HG02798 (cell line): ENCODE data around the gene LYL1.

Experiments
- ATAC-seq: cut with Tn5 transposase; IDR thresholded peaks from one replicate; pipeline ENCODE4 v1.9.1; 2021; ENCODE audit warnings: mild to moderate bottlenecking; ENCODE audit not compliant: unreplicated experiment, poor library complexity

Gene LYL1

GRCh38 chr19:13060964-13061927, 41.4 kb downstream of the LYL1 start:
- ATAC-seq, result peak; percentile 73

- ATAC-seq, result no peak
These were observed 42.3 kb downstream of the LYL1 start for GRCh38 chr19:13060233-13060963.

- no peak for ATAC-seq
These were observed 43.6 kb downstream of the LYL1 start for GRCh38 chr19:13058951-13059660.

GRCh38 chr19:13057744-13058143, 44.9 kb downstream of the LYL1 start:
- no peak for ATAC-seq

DNA sequence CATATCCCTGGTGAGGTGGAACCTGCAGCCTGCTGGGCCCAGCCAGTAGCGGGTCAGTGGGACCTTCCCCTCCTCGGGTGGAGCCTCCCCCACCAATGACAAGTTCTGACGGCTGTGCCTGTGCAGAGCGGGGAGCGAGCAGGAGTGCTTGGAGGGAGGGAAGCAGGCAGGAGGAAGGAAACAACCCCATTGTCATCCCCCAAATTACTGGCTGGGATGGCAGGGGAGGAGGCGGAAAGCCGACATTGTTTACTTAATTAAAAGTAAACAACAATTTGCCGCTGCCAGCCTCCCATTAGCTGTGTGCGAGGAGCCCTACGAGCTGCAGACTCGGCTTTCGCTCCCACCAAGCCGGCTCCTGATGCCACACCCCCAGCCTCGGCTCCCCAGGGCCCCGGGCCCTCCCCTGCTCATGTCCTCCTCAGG, 45.5 kb downstream of the LYL1 start:
- ATAC-seq, result no peak

DNA sequence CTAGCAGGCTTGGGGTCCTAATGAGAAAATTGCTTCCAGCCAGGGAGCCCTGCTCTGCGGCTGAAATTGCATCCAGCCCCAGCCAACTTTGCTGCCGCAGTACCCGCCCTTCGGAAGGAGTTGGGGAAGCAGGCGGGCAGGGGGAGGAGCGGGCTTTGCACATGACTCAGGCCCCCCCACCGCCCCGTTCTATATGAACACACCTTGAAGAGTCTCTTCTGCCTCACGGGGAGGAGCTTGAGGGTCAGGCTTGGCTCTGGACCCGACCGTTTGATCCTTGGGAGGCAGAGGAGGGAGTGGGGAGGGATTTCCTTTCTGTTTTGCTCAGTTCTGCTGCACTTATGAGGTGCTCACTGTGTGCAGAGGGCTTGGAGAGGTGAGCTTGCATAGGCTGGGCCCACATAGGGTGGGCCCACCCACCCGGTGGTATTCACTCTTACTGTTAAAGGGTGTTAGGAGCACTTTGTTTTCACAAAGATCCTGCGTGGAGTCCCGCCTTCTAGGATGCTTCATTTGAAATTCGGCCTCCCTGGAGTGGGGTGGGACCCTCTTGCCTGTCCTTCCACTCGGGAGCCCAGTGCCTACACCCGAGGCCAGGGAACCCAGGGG, 46.5 kb downstream of the LYL1 start:
- ATAC-seq, result no peak

GRCh38 chr19:13055213-13056051, 47.2 kb downstream of the LYL1 start:
- no peak for ATAC-seq

GRCh38 chr19:13054626-13055212, 47.9 kb downstream of the LYL1 start:
- ATAC-seq, result no peak

DNA sequence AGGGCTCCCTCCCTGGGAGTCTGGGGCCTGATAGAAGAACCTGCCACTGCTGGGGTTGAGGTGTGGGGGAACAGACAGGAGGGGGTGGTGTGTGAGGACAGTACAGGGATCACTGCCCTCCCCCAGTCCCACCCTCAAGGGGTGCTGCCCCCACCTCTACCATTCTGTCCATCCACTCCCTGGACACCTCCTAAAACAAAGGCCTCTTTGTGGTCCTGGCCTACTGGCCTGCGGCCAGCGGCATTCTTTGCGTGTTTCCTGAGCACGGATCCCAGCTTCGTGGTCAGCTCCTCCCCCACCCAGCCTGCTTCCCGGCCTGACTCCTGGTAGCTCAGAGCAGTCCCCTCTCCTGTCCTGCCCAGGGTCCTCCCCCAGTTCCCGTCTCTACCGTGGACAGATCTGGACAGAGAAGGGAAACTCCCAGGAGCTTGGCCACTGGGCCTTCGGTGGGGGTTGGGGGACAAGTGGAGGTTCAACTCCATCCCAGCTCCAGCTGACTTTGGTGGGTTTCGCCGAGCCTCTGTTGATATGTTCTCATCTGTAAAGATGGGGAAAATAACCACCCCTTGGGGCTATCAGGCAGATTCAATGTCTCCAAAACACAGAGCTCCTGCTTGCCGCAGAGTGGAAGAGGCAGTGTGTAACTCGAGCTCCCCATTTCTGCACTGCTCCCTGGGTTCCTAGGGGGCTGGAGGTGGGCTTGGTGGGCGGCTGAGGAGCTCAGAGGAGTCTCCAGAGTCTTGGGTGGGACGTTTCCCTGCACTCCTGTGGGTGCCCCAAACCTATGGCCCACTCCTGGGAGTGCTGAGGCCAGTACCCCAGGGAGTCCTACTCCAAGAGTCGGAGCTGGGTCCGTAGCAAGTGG, 48.7 kb downstream of the LYL1 start:
- ATAC-seq, result no peak

GRCh38 chr19:13053238-13053637, 49.4 kb downstream of the LYL1 start:
- ATAC-seq, result no peak

GRCh38 chr19:13052447-13053175, 50.0 kb downstream of the LYL1 start:
- no peak for ATAC-seq

- ATAC-seq, result no peak
These were observed 51.0 kb downstream of the LYL1 start for GRCh38 chr19:13051557-13052165.

DNA sequence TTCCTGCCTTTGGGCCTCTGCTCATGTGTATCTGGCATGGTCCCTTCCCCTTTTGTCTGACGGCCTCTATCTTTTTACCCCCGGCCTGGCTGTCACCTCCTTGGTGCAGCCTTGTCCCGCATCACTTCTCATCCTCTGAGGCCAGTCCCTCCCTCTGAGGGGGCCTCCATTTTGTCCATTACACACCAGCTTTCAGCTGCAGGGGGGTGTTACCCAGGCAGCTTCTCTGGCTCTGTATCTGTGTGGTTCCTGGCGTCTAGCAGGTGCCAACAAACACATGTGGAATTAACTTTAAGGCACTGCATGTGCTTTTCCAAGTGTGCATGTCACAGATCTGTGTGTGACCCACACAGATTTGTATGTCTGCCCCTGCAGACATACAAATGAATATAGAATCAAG, 52.4 kb downstream of the LYL1 start:
- no peak for ATAC-seq
